Tongue (tissue), 2 donors: ENCODE results near the gene MAPK7. TPM values are rescaled to one million over a fixed set of nuclear protein-coding genes. Genes with fewer than 3 reads are reported as not detected.
"Not testable (repeated sequence)": the region's sequence is repeated elsewhere in the genome, so short reads cannot be mapped to it uniquely, and the experiment has no call there.

ENCODE experiments used
- DNase-seq: peaks from one replicate; pipeline ENCODE4 v3.0.0-alpha.2; 2015
- total RNA-seq: library from RNA; depleted of rRNA; stranded (reverse); fragments of >200 nt; gene quantifications from one replicate; pipeline ENCODE4 v1.2.3, GENCODE V29; 2014

MAPK7 gene
- total RNA-seq, 1 donor from 2014 or later, result 29.3 TPM

GRCh38 chr17:19343256-19343630 is 35.1 kb upstream of the MAPK7 start:
- no peak for DNase-seq

GRCh38 chr17:19343671-19344151 is 34.6 kb upstream of the MAPK7 start:
- no peak for DNase-seq

- DNase-seq, result no peak
These were observed 33.8 kb upstream of the MAPK7 start for GRCh38 chr17:19344311-19345066.

- no peak for DNase-seq
These were observed 33.2 kb upstream of the MAPK7 start for GRCh38 chr17:19345067-19345460.

- DNase-seq, result no peak
These were observed 32.6 kb upstream of the MAPK7 start for GRCh38 chr17:19345486-19346350.

- no peak for DNase-seq
These were observed 31.7 kb upstream of the MAPK7 start for GRCh38 chr17:19346351-19347255.

- DNase-seq, result no peak
These were observed 30.8 kb upstream of the MAPK7 start for GRCh38 chr17:19347323-19348080.

GRCh38 chr17:19348081-19348650 is 30.1 kb upstream of the MAPK7 start:
- no peak for DNase-seq

GRCh38 chr17:19348806-19349205 is 29.5 kb upstream of the MAPK7 start:
- no peak for DNase-seq

- DNase-seq, result not testable (repeated sequence)
These were observed 24.9 kb upstream of the MAPK7 start for GRCh38 chr17:19353401-19353800.

GRCh38 chr17:19354748-19355147 is 23.6 kb upstream of the MAPK7 start:
- DNase-seq, result no peak

- no peak for DNase-seq
These were observed 20.9 kb upstream of the MAPK7 start for GRCh38 chr17:19357351-19357750.

GRCh38 chr17:19357761-19358160 is 20.5 kb upstream of the MAPK7 start:
- DNase-seq, result no peak

- no peak for DNase-seq
These were observed 19.1 kb upstream of the MAPK7 start for GRCh38 chr17:19359151-19359550.

- DNase-seq, result no peak
These were observed 18.4 kb upstream of the MAPK7 start for GRCh38 chr17:19359856-19360255.

- DNase-seq, result no peak
These were observed 17.5 kb upstream of the MAPK7 start for GRCh38 chr17:19360772-19361171.

- no peak for DNase-seq
These were observed 17.0 kb upstream of the MAPK7 start for GRCh38 chr17:19361326-19361725.

GRCh38 chr17:19361944-19362276 is 16.4 kb upstream of the MAPK7 start:
- DNase-seq, result no peak

GRCh38 chr17:19362277-19363113 is 15.8 kb upstream of the MAPK7 start, which contains the start of gene B9D1:
B9D1 (minus strand) TSS chr17:19362723; CDS start chr17:19362569, 154 bp downstream.
- peak; percentile 98 for DNase-seq

GRCh38 chr17:19363114-19363438 is 15.2 kb upstream of the MAPK7 start:
- DNase-seq, result no peak
